HCT116 (cell line): ENCODE results near the gene DTWD2.

ENCODE experiments used
- CEBPB ChIP-seq: IDR thresholded peaks from 2 replicates; pipeline ENCODE4 v1.6.1; 2012; ENCODE audit warnings: low read depth
- CTCF ChIP-seq, 3 experiments: fragments of 200-600 bp in 1 of 3; sonication (generic) in 1 of 3; IDR thresholded peaks in 2 of 3; conservative IDR thresholded peaks in 1 of 3; 2 replicates each; pipeline ENCODE4 v1.5.1; 2012 to 2017; ENCODE audit warnings: low read depth in 2 of 3, low read length in 2 of 3, antibody characterized with exemption in 1 of 3, borderline replicate concordance in 1 of 3, control low read depth in 1 of 3, mild to moderate bottlenecking in 1 of 3, mixed read lengths in 1 of 3, mixed run types in 1 of 3, moderate library complexity in 1 of 3; ENCODE audit not compliant: insufficient read depth in 1 of 3
- EZH2 ChIP-seq: fragments of 200-600 bp; sonication (generic); IDR thresholded peaks from 2 replicates; pipeline ENCODE4 v1.6.1; 2017; ENCODE audit warnings: antibody characterized with exemption, mixed run types
- MAX ChIP-seq: IDR thresholded peaks from 2 replicates; pipeline ENCODE4 v1.6.1; 2012
- POLR2AphosphoS5 ChIP-seq: IDR thresholded peaks from 2 replicates; pipeline ENCODE4 v1.6.1; 2011; ENCODE audit warnings: mild to moderate bottlenecking, low read depth, low read length, moderate library complexity
- ZFX ChIP-seq: fragments of 450-650 bp; IDR thresholded peaks from 2 replicates; pipeline ENCODE4 v1.6.1; 2017

GRCh38 chr5:118854819-118855218, 133.5 kb downstream of the DTWD2 start:
- TF ChIP-seq CTCF (IDR thresholded peaks at IDR 0.05 in 2 of 3, conservative IDR thresholded peaks at IDR 0.05 in 1 of 3; ENCODE audit: borderline replicate concordance in 1 of 3, insufficient read depth in 1 of 3, low read depth in 2 of 3, low read length in 2 of 3): no peak
- TF ChIP-seq POLR2AphosphoS5: no peak
- no peak for TF ChIP-seq CEBPB
- TF ChIP-seq MAX: no peak
- no peak for TF ChIP-seq ZFX
- TF ChIP-seq EZH2: no peak
